Measurements from ENCODE around the gene ITIH2. TPM values are rescaled to one million over a fixed set of nuclear protein-coding genes. Genes with fewer than 3 reads are reported as not detected.

The ITIH2 gene
- total and polyA plus RNA-seq, 2 of the 8 experiments (the other 6 are each of a cell fraction or from before 2014, with no cell fraction given) = not detected

- no peak overlapping the region for H2BK120ac ChIP-seq (replicated peaks; ENCODE audit: low read depth, low read length)
- H3K36me3 ChIP-seq (ENCODE audit: control insufficient read depth in 2 of 4, insufficient read depth in 4 of 4, low read length in 3 of 4) = no peaks in the 10 kb centered on the region
- H4K5ac ChIP-seq (ENCODE audit: insufficient read length, low read depth, low read length) = no peak overlapping the region
- H3K23ac ChIP-seq (ENCODE audit: insufficient read length) = no peak overlapping the region
- H2AK5ac ChIP-seq (ENCODE audit: low read depth, low read length) = no peak overlapping the region
- no peak overlapping the region for H3K56ac ChIP-seq (replicated peaks; ENCODE audit: insufficient read length, low read depth, low read length)
- no peak overlapping the region for H2AFZ ChIP-seq (ENCODE audit: low read length)
- no peak overlapping the region for H3K18ac ChIP-seq (ENCODE audit: extremely low read depth, low read length)
- no peak overlapping the region for H4K8ac ChIP-seq (ENCODE audit: extremely low read depth, insufficient read depth, low read length)
- H4K91ac ChIP-seq (replicated peaks; ENCODE audit: insufficient read length, low read length) = no peak overlapping the region
- FAIRE-seq (no peak), DNase-seq (ENCODE audit: low read depth in 1 of 2, low spot score in 2 of 2) (no peak)
- H2BK20ac ChIP-seq (ENCODE audit: low read length) = no peak overlapping the region
- no peak overlapping the region for H3K14ac ChIP-seq (ENCODE audit: insufficient read length)
- no peak overlapping the region for H3K4me3 ChIP-seq (ENCODE audit: extremely low read depth in 1 of 4, insufficient read depth in 2 of 4, low read depth in 3 of 4, low read length in 4 of 4)
- H3K79me2 ChIP-seq (ENCODE audit: control insufficient read depth in 1 of 2, insufficient read depth in 2 of 2, low read length in 2 of 2) = no peaks in the 10 kb centered on the region
- WGBS, 2 experiments (ENCODE audit: extremely low coverage in 1 of 2, insufficient coverage in 1 of 2, insufficient read length in 1 of 2, insufficient replicate concordance in 2 of 2, low coverage in 1 of 2, low lambda C conversion rate in 2 of 2, missing lambda C conversion rate in 1 of 2) = 90% methylated on average over 13 of the region's 13 CpGs; no CpG with 5 or more reads in 1 of the 2 experiments
- ChIA-PET CTCF (ENCODE audit: partially characterized antibody) (interaction anchor here (0.6 to 6.9 kb wide), 42 partner anchors 9 to 1608 kb away, joined by 3 to 88 read pairs (median 5); partner anchors contain the start of genes ATP5F1C, ITIH5 and KIN), POLR2A (ENCODE audit: partially characterized antibody) (interaction anchor here (0.9 kb wide), 1 partner anchor 54 kb away, joined by 3 read pairs; no protein-coding TSS in a partner anchor)
- no peaks in the 10 kb centered on the region for H3K79me1 ChIP-seq (ENCODE audit: low read depth, low read length)
- no peak overlapping the region for H3K4ac ChIP-seq (replicated peaks; ENCODE audit: insufficient read length, low read depth, low read length)
- H2BK5ac ChIP-seq (ENCODE audit: low read depth, low read length) = no peak overlapping the region
- no peaks in the 10 kb centered on the region for H4K20me1 ChIP-seq (replicated peaks in 1 of 2; ENCODE audit: control insufficient read depth in 1 of 2, insufficient read depth in 2 of 2, low read length in 2 of 2)
- H3K23me2 ChIP-seq (ENCODE audit: low read depth, low read length) = no peaks in the 10 kb centered on the region
- H3K4me1 ChIP-seq (replicated peaks in 1 of 4; ENCODE audit: control insufficient read depth in 3 of 4, insufficient read depth in 4 of 4, low read length in 3 of 4) = no peaks in the 10 kb centered on the region
- H3K27me3 ChIP-seq (replicated peaks in 1 of 4; ENCODE audit: control insufficient read depth in 3 of 4, extremely low read depth in 1 of 4, insufficient read depth in 3 of 4, low read length in 3 of 4) = no peaks in the 10 kb centered on the region
- peaks cover 14 to 19% of the 10 kb centered on the region in 2 experiments for H3K9me3 ChIP-seq (ENCODE audit: insufficient read depth in 2 of 2, low read depth in 1 of 2, low read length in 1 of 2)
- no peak overlapping the region for H3K9ac ChIP-seq (replicated peaks in 1 of 4; ENCODE audit: extremely low read depth in 1 of 4, low read depth in 3 of 4, low read length in 3 of 4)
- no peak overlapping the region for H3K27ac ChIP-seq (ENCODE audit: low read depth, low read length)
- H3K4me2 ChIP-seq (ENCODE audit: insufficient read depth in 1 of 2, low read depth in 2 of 2, low read length in 2 of 2) = no peak overlapping the region
- H2BK15ac ChIP-seq (ENCODE audit: low read length) = no peak overlapping the region
- H2BK12ac ChIP-seq (ENCODE audit: low read depth, low read length) = no peak overlapping the region
- no peak for TF ChIP-seq BACH1 (IDR thresholded peaks at IDR 0.05; ENCODE audit: low read length)
- no peak for TF ChIP-seq SAP30 (IDR thresholded peaks at IDR 0.05; ENCODE audit: insufficient read depth, insufficient replicate concordance, low read length)
- no peak for TF ChIP-seq USF2 (IDR thresholded peaks at IDR 0.05; ENCODE audit: low read length)
- TF ChIP-seq GABPA (IDR thresholded peaks at IDR 0.05; ENCODE audit: borderline replicate concordance, insufficient read depth, low read length) = no peak
- no peak for TF ChIP-seq RNF2 (IDR thresholded peaks at IDR 0.05; ENCODE audit: borderline replicate concordance, low read depth, low read length, missing control alignments, poor library complexity, severe bottlenecking)
- TF ChIP-seq CREB1 (IDR thresholded peaks at IDR 0.05) = no peak
- TF ChIP-seq YY1 (IDR thresholded peaks at IDR 0.05; ENCODE audit: low read depth, low read length) = no peak
- no peak for TF ChIP-seq EP300 (IDR thresholded peaks at IDR 0.05; ENCODE audit: borderline replicate concordance in 1 of 2, low read depth in 2 of 2, low read length in 2 of 2)
- TF ChIP-seq KDM1A (IDR thresholded peaks at IDR 0.05; ENCODE audit: borderline replicate concordance, low read length) = no peak
- TF ChIP-seq CHD2 (IDR thresholded peaks at IDR 0.05; ENCODE audit: low read length) = no peak
Measured at GRCh38 chr10:7686351-7687171, 16.6 kb upstream of the ITIH2 start.

Data from H1 (cell line).